M059J (cell line): ENCODE results near the gene SHC2. TPM values are rescaled to one million over a fixed set of nuclear protein-coding genes. Genes with fewer than 3 reads are reported as not detected.
"Not testable (repeated sequence)": the region's sequence is repeated elsewhere in the genome, so short reads cannot be mapped to it uniquely, and the experiment has no call there.

ENCODE experiments used
- DNase-seq: peaks from one replicate; pipeline ENCODE4 v3.0.0-alpha.2; 2012; ENCODE audit warnings: low read depth
- total RNA-seq: library from RNA; depleted of rRNA; stranded (reverse); fragments of >200 nt; shearing (Covaris generic); gene quantifications from 2 replicates; pipeline ENCODE4 v1.2.3, GENCODE V29; 2014

The SHC2 gene
- total RNA-seq, 1 experiment from 2014 or later: 0.05 TPM

- no peak for DNase-seq
Observed at GRCh38 chr19:444677-445210, 16.1 kb downstream of the SHC2 start.

GRCh38 chr19:443005-443404 is 17.8 kb downstream of the SHC2 start:
- no peak for DNase-seq

- no peak for DNase-seq
Observed at GRCh38 chr19:442085-442484, 18.7 kb downstream of the SHC2 start.

GRCh38 chr19:441213-441836 is 19.5 kb downstream of the SHC2 start:
- no peak for DNase-seq

- DNase-seq: no peak
Observed at GRCh38 chr19:440391-441212, 20.2 kb downstream of the SHC2 start.

- no peak for DNase-seq
Observed at GRCh38 chr19:439167-439900, 21.5 kb downstream of the SHC2 start.

- no peak for DNase-seq
Observed at GRCh38 chr19:438416-438958, 22.3 kb downstream of the SHC2 start.

GRCh38 chr19:437041-437440 is 23.8 kb downstream of the SHC2 start:
- no peak for DNase-seq

- no peak for DNase-seq
Observed at GRCh38 chr19:436413-436950, 24.4 kb downstream of the SHC2 start.

GRCh38 chr19:435707-436412 is 25.0 kb downstream of the SHC2 start:
- no peak for DNase-seq

GRCh38 chr19:435056-435706 is 25.7 kb downstream of the SHC2 start:
- no peak for DNase-seq

GRCh38 chr19:434152-434960 is 26.5 kb downstream of the SHC2 start:
- DNase-seq: no peak

- no peak for DNase-seq
Observed at GRCh38 chr19:430701-431100, 30.1 kb downstream of the SHC2 start.

GRCh38 chr19:428149-428548 is 32.7 kb downstream of the SHC2 start:
- no peak for DNase-seq

- DNase-seq: not testable (repeated sequence)
Observed at GRCh38 chr19:427675-428074, 33.2 kb downstream of the SHC2 start.

GRCh38 chr19:426725-427445 is 33.9 kb downstream of the SHC2 start:
- DNase-seq: no peak

- DNase-seq: no peak
Observed at GRCh38 chr19:425056-425455, 35.8 kb downstream of the SHC2 start.

GRCh38 chr19:424546-424945 is 36.3 kb downstream of the SHC2 start:
- no peak for DNase-seq
